Activated CD4-positive, CD25-positive, alpha-beta regulatory T cell (primary cell): ENCODE results near the gene CCDC102B.
"Not testable (repeated sequence)": the region's sequence is repeated elsewhere in the genome, so short reads cannot be mapped to it uniquely, and the experiment has no call there.

Source experiments
- DNase-seq, 4 experiments: peaks; one replicate each; lab custom pipeline; 2025; lab: John Stamatoyannopoulos, UW

Gene CCDC102B

GRCh38 chr18:68830256-68831045, 32.6 kb downstream of the CCDC102B start:
- DNase-seq, result no peak

- DNase-seq, result no peak
Observed at GRCh38 chr18:68833756-68834155, 35.9 kb downstream of the CCDC102B start.

DNA sequence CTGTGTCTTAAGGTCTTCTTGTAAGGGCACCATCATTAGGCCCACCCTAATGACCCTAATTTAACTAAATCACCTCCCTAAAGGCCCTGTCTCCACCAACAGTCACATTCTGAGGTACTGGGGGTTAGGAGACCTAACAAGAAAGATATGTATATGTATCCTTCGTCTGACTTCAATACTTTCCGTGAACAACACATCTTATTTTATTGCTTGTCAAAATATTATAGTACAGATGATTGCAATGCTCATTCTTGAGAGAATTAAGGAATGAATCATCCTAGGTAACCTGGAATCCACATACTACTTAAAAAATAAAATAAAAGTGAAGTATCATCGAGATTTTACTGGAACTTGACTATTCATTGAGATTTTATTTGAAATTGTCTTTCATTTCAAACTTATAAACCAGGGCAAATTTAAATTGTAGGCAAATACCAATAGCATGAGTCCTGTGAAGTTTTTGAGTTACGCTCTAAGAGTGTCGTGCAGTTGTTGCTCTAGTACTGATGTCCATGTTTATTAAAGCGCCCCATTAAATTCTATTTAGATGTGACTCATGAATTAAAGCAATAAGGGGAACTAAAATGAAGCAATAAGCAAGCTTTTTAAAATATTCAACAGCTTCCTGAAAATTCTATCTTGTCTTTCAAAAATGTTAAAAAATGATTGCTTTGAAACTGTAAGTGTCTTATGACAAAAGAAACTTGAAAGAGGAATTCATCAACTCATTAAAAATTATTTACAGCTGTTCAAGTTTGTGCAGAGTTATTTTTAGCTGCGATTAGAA, 40.0 kb downstream of the CCDC102B start:
- no peak for DNase-seq

DNA sequence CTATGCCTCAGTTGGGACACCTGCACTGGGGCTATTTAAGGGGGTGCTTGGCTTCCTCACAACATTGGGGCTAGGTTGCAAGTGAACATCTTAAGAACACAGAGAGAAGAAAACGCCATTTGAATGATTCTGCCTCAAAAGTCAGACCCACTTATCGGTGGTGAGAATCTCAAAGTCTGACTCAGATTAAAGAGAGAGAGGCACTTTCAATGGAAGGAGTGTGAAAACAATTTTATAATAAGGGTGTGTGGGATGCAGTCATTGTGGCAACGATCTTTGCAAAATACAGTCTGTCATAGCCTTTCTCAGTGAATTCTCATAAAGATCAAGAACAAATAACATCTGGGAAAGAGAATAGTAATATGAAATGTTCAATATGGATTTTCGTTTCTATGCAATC, 41.8 kb downstream of the CCDC102B start:
- no peak for DNase-seq

DNA sequence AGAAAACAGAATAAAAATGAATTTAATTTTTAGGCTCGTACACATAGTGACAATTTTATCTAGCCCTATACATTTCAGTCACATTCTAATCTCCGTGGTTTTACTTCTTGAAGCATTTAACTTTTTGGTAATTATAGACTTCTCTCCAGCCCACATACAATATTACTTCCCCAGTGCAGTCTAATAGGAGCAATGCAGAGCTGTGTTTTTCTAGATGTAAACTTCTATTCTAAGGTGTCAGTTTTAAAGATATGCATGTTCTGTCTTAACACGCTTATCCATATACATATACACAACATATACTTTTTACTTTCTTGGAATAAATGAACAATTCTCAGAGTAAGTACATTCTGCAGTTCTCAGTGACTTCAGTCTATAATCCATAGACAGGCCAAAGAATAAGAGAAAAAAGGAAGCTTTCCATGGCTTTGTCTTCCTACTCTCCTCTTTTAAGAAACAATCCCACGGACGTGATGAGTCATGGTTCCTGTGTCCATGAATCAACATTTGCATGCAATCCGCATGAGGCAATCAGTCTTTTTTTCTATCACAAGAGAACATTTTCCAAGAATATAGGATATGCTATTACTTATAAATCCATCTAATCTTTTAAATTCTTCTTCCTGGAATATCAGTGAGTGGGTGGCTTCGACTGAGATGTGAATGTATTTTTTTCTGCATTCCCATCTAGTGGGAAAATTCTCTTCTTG, 42.8 kb downstream of the CCDC102B start:
- DNase-seq, result no peak

DNA sequence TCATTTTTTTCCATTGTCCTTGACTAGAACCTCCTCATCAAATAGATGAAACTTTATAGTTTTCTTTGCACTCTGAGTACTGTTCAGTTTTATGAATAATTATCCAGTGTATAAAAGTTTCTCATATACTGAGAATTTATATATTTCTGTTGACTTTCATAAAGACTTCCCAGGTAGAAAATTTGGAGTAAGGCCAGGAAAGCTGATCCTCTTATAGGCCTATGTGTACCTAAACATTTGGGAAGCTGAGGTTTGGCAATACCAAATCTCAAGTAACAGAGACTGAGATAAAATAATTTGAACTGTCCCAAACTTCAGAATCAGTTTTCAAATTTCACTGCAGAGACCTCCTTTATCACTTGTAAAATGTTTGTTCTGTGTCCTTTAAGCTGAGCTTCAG, 43.4 kb downstream of the CCDC102B start:
- DNase-seq, result no peak

DNA sequence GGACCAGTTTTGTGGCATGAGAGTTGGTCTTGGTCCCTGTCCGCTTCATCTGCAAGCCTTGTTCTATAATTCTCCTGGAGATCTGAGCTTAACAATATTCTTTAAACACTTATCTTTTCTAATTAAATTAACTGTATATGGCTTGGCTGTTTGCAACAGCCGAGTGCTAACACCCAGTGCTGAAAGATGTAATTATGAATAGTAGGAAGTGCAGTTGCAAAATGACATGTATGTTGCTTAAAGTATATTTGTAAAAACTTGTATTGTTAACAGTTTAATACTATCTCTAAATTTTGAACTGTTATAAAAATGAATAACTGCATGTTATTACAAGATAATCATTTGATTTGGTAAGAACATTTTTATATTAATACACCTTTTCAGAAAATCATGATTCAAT, 45.1 kb downstream of the CCDC102B start:
- DNase-seq, result no peak

DNA sequence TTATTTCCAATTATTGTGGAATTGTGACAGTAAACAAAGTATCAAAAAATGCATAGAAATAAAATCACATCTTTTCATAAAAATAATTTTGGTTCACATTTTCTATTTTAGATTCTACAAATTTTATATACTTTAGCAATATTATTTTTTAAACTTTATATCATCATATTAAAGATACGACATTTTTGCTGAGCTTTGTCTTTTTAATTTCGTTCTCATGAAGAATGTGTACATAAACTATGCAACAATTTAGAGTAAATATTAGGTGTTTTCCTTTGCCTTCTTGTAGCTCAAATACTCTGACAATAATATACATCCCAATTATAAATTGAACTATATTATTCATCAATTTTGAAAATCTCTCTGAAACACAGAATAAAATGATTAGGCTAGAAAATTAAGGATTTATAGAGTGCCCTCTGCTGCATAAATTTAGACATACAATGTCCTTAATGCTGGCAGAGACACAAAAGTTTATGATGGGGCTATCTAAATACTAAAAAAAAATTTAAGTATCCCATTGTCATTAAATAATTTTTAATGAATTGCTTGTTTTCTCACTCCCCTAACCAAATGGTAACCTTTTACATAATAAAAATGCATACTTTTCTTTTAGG, 45.7 kb downstream of the CCDC102B start:
- DNase-seq, result no peak

- no peak for DNase-seq
Observed at GRCh38 chr18:68847219-68847837, 49.4 kb downstream of the CCDC102B start.

DNA sequence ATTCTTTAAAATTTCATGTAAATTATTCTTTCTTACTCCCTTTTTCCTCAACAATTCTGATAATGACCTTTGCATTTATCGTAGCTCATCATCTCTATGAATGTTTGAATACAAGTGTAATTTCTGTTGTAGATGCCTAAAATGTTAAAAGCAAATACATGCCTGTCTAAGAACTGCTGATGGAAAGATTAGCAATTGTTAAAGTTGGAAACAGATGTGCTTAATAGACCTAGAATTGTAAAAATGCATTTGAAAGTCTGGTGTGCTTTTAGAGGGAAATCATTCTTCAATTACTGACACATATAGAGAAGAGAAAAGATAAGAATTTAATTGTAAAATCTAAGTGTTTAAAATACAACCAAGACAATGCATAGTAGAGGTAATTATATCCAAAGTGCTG, 50.4 kb downstream of the CCDC102B start:
- DNase-seq, result no peak

- no peak for DNase-seq
Observed at GRCh38 chr18:68854786-68855391, 57.0 kb downstream of the CCDC102B start.

- DNase-seq, result no peak
Observed at GRCh38 chr18:68855491-68855890, 57.6 kb downstream of the CCDC102B start.

GRCh38 chr18:68861365-68861764, 63.5 kb downstream of the CCDC102B start:
- DNase-seq, result no peak

- DNase-seq, result no peak
Observed at GRCh38 chr18:68865021-68865420, 67.1 kb downstream of the CCDC102B start.

GRCh38 chr18:68865503-68865902, 67.6 kb downstream of the CCDC102B start:
- DNase-seq, result no peak

GRCh38 chr18:68873003-68873402, 75.1 kb downstream of the CCDC102B start:
- no peak for DNase-seq

GRCh38 chr18:68874361-68874760, 76.5 kb downstream of the CCDC102B start:
- DNase-seq, result no peak

DNA sequence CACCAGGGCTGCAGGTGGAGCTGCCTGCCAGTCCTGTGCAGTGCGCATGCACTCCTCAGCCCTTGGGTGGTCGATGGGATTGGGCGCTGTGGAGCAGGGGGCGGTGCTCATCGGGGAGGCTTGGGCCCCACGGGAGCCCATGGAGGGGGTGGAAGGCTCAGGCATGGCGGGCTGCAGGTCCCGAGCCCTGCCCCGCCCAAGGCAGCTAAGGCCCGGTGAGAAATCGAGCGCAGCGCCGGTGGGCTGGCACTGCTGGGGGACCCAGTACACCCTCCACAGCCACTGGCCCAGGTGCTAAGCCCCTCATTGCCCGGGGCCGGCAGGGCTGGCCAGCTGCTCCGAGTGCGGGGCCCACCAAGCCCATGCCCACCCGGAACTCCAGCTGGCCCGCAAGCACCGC, 82.1 kb downstream of the CCDC102B start:
- not testable (repeated sequence) for DNase-seq

GRCh38 chr18:68887410-68887809, 89.5 kb downstream of the CCDC102B start:
- DNase-seq, result no peak

DNA sequence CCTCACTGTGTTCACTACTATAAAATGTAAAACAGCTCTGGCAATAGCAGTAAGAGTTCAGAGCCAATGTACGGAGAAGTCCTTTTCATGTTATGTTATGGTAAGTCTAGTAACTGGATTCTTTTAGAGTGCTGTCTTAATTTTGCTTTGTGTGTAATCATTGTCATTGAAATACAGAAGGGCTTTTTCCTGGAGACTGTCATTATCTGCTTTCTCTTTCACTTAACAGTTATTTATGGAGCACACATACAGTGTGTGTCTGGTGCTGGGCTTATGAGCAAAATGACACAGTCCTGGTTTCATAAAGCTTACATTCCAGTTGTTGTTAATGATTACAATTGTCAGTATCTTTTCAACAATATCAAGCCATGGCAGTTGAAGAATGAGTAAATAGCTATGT, 95.5 kb downstream of the CCDC102B start:
- no peak for DNase-seq

DNA sequence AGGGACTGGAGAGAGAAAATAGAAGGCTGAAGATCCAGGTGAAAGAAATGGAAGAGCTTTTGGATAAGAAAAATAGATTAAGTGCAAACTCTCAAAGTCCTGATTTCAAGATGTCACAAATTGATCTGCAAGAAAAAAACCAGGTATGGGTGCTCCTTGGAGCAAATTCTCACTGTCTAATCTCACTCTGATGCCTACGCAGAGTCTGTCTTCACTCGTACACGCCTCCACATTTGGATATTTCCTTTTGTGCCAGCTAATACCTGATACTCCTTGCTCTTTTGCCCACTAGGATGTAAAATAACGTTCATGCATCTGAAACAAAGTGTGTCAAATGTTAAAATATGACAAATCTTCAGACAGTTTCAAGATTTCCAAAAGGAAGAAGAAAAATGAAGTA, 99.4 kb downstream of the CCDC102B start:
- no peak for DNase-seq
